ENCODE measurements around the gene CACNA1I.

GRCh38 chr22:39613549-39613921, 43.0 kb downstream of the CACNA1I start:
- TF ChIP-seq CTCF (IDR thresholded peaks at IDR 0.05) (no peak), POLR2A (IDR thresholded peaks at IDR 0.05) (no peak)
